ENCODE measurements around the gene ACSL4. TPM values are rescaled to one million over a fixed set of nuclear protein-coding genes. Genes with fewer than 3 reads are reported as not detected.

Gene ACSL4
- total RNA-seq, 4 donors from 2014 or later, result 40.7 to 64.7 (median 43.7) TPM

DNA sequence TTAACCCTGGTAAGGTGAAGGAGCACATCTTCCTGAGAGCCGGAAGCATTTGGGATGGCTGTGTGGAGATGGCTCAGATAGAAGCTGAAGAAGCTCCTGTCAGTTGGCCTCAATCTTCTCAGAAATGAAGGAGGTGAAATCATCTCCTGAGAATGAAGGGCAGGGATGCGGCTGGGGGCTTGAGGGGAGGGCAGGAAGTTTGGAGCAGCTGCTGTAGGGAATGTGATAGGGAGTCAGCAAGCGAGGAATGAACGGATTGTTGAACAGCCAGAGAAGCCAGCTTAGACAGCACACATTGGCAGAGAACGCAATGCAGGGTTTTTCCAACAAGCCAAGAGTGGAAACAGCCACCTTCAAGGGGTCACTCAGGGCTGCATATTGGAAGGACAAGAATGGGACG lies 118.1 kb downstream of the ACSL4 start:
- Histone ChIP-seq H3K9me3 (no peaks in the 10 kb centered on the region), H3K4me1 (no peaks in the 10 kb centered on the region), H3K27ac (no peak overlapping the region), H3K27me3 (no peaks in the 10 kb centered on the region), H3K36me3 (no peaks in the 10 kb centered on the region), H3K4me3 (no peak overlapping the region)
- WGBS, result 67% methylated on average over 6 of the region's 6 CpGs
- DNase-seq (ENCODE audit: low spot score in 2 of 2), result no peak
- TF ChIP-seq POLR2A (IDR thresholded peaks at IDR 0.05), result no peak
- no peak for TF ChIP-seq CTCF (IDR thresholded peaks at IDR 0.05)
- TF ChIP-seq POLR2AphosphoS5 (IDR thresholded peaks at IDR 0.05), result no peak
- no peak for TF ChIP-seq EP300 (IDR thresholded peaks at IDR 0.05)

DNA sequence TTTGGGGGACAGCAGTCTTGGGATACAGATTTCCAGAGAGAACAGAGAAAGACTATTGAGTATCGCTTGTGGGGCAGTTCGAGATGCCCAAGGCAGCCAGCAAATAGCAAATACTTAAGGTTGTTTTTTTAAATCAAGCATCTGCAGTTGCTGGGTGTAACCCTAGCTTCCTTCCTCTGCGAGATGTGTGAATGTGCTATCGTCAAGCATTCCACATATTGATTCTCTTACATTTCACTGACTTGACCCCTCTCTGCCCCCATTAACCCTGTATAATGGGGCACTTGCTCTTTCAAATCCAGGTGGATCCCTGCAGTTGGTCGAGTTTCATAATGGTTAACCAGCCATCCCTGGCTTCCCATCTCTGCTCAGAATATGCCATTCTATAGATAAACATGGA lies 131.6 kb downstream of the ACSL4 start:
- no peak for TF ChIP-seq EP300 (IDR thresholded peaks at IDR 0.05)
- TF ChIP-seq POLR2A (IDR thresholded peaks at IDR 0.05), result no peak
- no peak for TF ChIP-seq CTCF (IDR thresholded peaks at IDR 0.05)
- no peak for TF ChIP-seq POLR2AphosphoS5 (IDR thresholded peaks at IDR 0.05)
- no peak for DNase-seq (ENCODE audit: low spot score in 2 of 2)
- H3K27me3 ChIP-seq, result no peaks in the 10 kb centered on the region

GRCh38 chrX:109600237-109600651 lies 132.8 kb downstream of the ACSL4 start:
- H3K4me3 ChIP-seq, result no peak overlapping the region
- WGBS, result 21% methylated on average over 16 of the region's 16 CpGs
- H3K36me3 ChIP-seq, result no peaks in the 10 kb centered on the region
- DNase-seq (ENCODE audit: low spot score in 2 of 2), result no peak
- H3K9me3 ChIP-seq, result no peaks in the 10 kb centered on the region
- H3K4me1 ChIP-seq, result no peaks in the 10 kb centered on the region
- TF ChIP-seq POLR2A (IDR thresholded peaks at IDR 0.05) (no peak), EP300 (IDR thresholded peaks at IDR 0.05) (no peak), POLR2AphosphoS5 (IDR thresholded peaks at IDR 0.05) (no peak), CTCF (IDR thresholded peaks at IDR 0.05) (no peak)
- H3K27me3 ChIP-seq, result no peaks in the 10 kb centered on the region
- H3K27ac ChIP-seq, result no peak overlapping the region

More for the DNA sequence above, 131.6 kb downstream of the ACSL4 start:
- Histone ChIP-seq H3K9me3 (no peaks in the 10 kb centered on the region), H3K4me3 (no peak overlapping the region), H3K27ac (no peak overlapping the region), H3K4me1 (no peaks in the 10 kb centered on the region), H3K36me3 (no peaks in the 10 kb centered on the region)
- 69% methylated on average over 5 of the region's 5 CpGs for WGBS

DNA sequence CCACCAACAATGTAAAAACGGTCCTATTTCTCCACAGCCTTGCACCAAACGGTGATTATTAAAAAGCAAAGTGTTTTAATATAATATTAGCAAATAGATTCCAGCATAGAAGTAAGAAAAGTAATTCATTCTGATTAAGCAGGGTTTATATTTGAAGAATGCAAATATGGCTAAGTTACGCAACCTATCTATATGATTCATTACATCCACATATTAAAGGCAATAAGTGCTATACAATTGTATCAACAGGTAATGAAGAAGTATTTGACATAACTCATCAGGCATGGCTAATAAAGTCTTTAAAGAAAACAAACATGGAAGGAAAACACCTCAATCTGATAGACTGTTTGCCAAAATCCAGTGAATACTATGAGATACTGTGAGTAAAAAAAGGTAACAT lies 137.0 kb downstream of the ACSL4 start:
- Histone ChIP-seq H3K9me3 (no peaks in the 10 kb centered on the region), H3K27ac (no peak overlapping the region), H3K4me1 (no peaks in the 10 kb centered on the region), H3K27me3 (no peaks in the 10 kb centered on the region), H3K4me3 (no peak overlapping the region), H3K36me3 (no peaks in the 10 kb centered on the region)
- no peak for DNase-seq (ENCODE audit: low spot score in 2 of 2)
- WGBS, result 64% methylated on average over 3 of the region's 3 CpGs
- TF ChIP-seq POLR2A (IDR thresholded peaks at IDR 0.05) (no peak), EP300 (IDR thresholded peaks at IDR 0.05) (no peak), POLR2AphosphoS5 (IDR thresholded peaks at IDR 0.05) (no peak), CTCF (IDR thresholded peaks at IDR 0.05) (no peak)

Other genes with a start within 250 kb of the ACSL4 start
- gene NXT2, start 196.4 kb downstream of the ACSL4 start, total RNA-seq, result 10 to 100 TPM in 2 of 4 donors, 1 to 10 TPM in 2; 5.4 to 12.8 (median 10.4) TPM
- under 1 TPM in 2 of 4 donors, not detected in 2; 0.34 to 0.42 TPM for gene KCNE5, start 108.1 kb downstream of the ACSL4 start, total RNA-seq